Loucy (cell line): ENCODE measurements around the gene TMEM132A.

Experiments used
- H2AFZ ChIP-seq: fragments of 200-600 bp; sonication (generic); 2 replicates; pipeline ENCODE4 v1.6.0; 2016; ENCODE audit warnings: antibody characterized with exemption, mild to moderate bottlenecking, low read length, moderate library complexity
- H3F3A ChIP-seq: fragments of 200-600 bp; 2 replicates; pipeline ENCODE4 v1.6.0; 2016; ENCODE audit warnings: antibody characterized with exemption, low read depth, mild to moderate bottlenecking
- H3K27me3 ChIP-seq: fragments of 200-600 bp; sonication (generic); 2 replicates; pipeline ENCODE4 v1.6.1; 2014; ENCODE audit warnings: low read length, mild to moderate bottlenecking; ENCODE audit not compliant: insufficient read depth, poor library complexity, severe bottlenecking
- H3K36me3 ChIP-seq: fragments of 200-600 bp; sonication (generic); 2 replicates; pipeline ENCODE4 v1.6.1; 2016; ENCODE audit warnings: low read length; ENCODE audit not compliant: insufficient read depth
- H3K4me1 ChIP-seq: fragments of 200-600 bp; sonication (generic); 2 replicates; pipeline ENCODE4 v1.5.1; 2014; ENCODE audit warnings: low read length, mild to moderate bottlenecking; ENCODE audit not compliant: insufficient read depth, poor library complexity, severe bottlenecking
- H3K4me2 ChIP-seq: fragments of 200-600 bp; sonication (generic); 2 replicates; pipeline ENCODE4 v1.6.0; 2014; ENCODE audit warnings: antibody characterized with exemption, low read length, low read depth, mild to moderate bottlenecking; ENCODE audit not compliant: poor library complexity, severe bottlenecking
- H3K4me3 ChIP-seq: fragments of 200-600 bp; sonication (generic); 2 replicates; pipeline ENCODE4 v1.5.1; 2014; ENCODE audit warnings: low read length, mild to moderate bottlenecking, mixed read lengths; ENCODE audit not compliant: poor library complexity, severe bottlenecking
- H3K79me2 ChIP-seq: fragments of 200-600 bp; sonication (generic); 2 replicates; pipeline ENCODE4 v1.6.1; 2014; ENCODE audit warnings: low read length; ENCODE audit not compliant: insufficient read depth
- H3K9ac ChIP-seq: fragments of 200-600 bp; sonication (generic); 2 replicates; pipeline ENCODE4 v1.6.0; 2014; ENCODE audit warnings: mild to moderate bottlenecking, low read depth, low read length, moderate library complexity; ENCODE audit not compliant: poor library complexity, severe bottlenecking
- H3K9me2 ChIP-seq: fragments of 200-600 bp; sonication (generic); replicated peaks from 2 replicates; pipeline ENCODE4 v1.6.1; 2016; ENCODE audit warnings: low read depth, low read length, mixed read lengths
- H3K9me3 ChIP-seq: fragments of 200-600 bp; sonication (generic); 2 replicates; pipeline ENCODE4 v1.6.1; 2014; ENCODE audit warnings: mild to moderate bottlenecking, antibody characterized with exemption, low read length, low read depth; ENCODE audit not compliant: insufficient read depth
- H4K20me1 ChIP-seq: fragments of 200-600 bp; sonication (generic); 2 replicates; pipeline ENCODE4 v1.6.0; 2014; ENCODE audit warnings: antibody characterized with exemption, low read length, mild to moderate bottlenecking; ENCODE audit not compliant: insufficient read depth, poor library complexity, severe bottlenecking
- CTCF ChIP-seq: fragments of 200-600 bp; sonication (generic); conservative IDR thresholded peaks from 2 replicates; pipeline ENCODE4 v1.5.1; 2014; ENCODE audit warnings: mild to moderate bottlenecking, antibody characterized with exemption, low read length
- EZH2phosphoT487 ChIP-seq: fragments of 200-600 bp; IDR thresholded peaks from 2 replicates; pipeline ENCODE4 v1.6.1; 2018; ENCODE audit warnings: antibody characterized with exemption, mild to moderate bottlenecking, moderate library complexity, borderline replicate concordance

The TMEM132A gene

GRCh38 chr11:60897496-60897895, 26.8 kb upstream of the TMEM132A start:
- no peaks in the 10 kb centered on the region for H3K9me2 ChIP-seq
- no peaks in the 10 kb centered on the region for H3K9me3 ChIP-seq
- H3K4me2 ChIP-seq = no peak overlapping the region
- H3K9ac ChIP-seq = no peak overlapping the region
- no peak overlapping the region for H2AFZ ChIP-seq
- H3K27me3 ChIP-seq = no peaks in the 10 kb centered on the region
- no peak overlapping the region for H3K4me3 ChIP-seq
- peaks cover 89% of the 10 kb centered on the region; the same call in 1 of the 2 replicates for H3K36me3 ChIP-seq
- H3K4me1 ChIP-seq = peaks cover 9% of the 10 kb centered on the region
- peaks cover 14% of the 10 kb centered on the region for H4K20me1 ChIP-seq
- peaks cover 4% of the 10 kb centered on the region; the same call in 1 of the 2 replicates for H3F3A ChIP-seq
- peaks cover 15% of the 10 kb centered on the region; the same call in 1 of the 2 replicates for H3K79me2 ChIP-seq
- no peak for TF ChIP-seq EZH2phosphoT487
- TF ChIP-seq CTCF = no peak

GRCh38 chr11:60899046-60899936, 25.0 kb upstream of the TMEM132A start:
- H3K27me3 ChIP-seq = no peaks in the 10 kb centered on the region
- no peak overlapping the region for H3K4me2 ChIP-seq
- H3F3A ChIP-seq = peaks cover 4% of the 10 kb centered on the region; the same call in 1 of the 2 replicates
- H3K79me2 ChIP-seq = peaks cover 33% of the 10 kb centered on the region
- H3K9me3 ChIP-seq = no peaks in the 10 kb centered on the region
- no peak overlapping the region for H3K4me3 ChIP-seq
- H3K4me1 ChIP-seq = peaks cover 21% of the 10 kb centered on the region
- TF ChIP-seq CTCF (peak; percentile 99), EZH2phosphoT487 (no peak)
- H4K20me1 ChIP-seq = peaks cover 26% of the 10 kb centered on the region
- H3K9me2 ChIP-seq = no peaks in the 10 kb centered on the region
- no peak overlapping the region for H2AFZ ChIP-seq
- peaks cover 89% of the 10 kb centered on the region; the same call in 1 of the 2 replicates for H3K36me3 ChIP-seq
- H3K9ac ChIP-seq = no peak overlapping the region

- H3K9me2 ChIP-seq = no peaks in the 10 kb centered on the region
- no peak overlapping the region for H3K4me2 ChIP-seq
- H3K9me3 ChIP-seq = no peaks in the 10 kb centered on the region
- H3F3A ChIP-seq = peaks cover 4% of the 10 kb centered on the region; the same call in 1 of the 2 replicates
- H3K36me3 ChIP-seq = peaks cover 83% of the 10 kb centered on the region; the same call in 1 of the 2 replicates
- peaks cover 26% of the 10 kb centered on the region for H3K4me1 ChIP-seq
- no peak for TF ChIP-seq EZH2phosphoT487
- no peak for TF ChIP-seq CTCF
- H3K9ac ChIP-seq = no peak overlapping the region
- H3K4me3 ChIP-seq = no peak overlapping the region
- H2AFZ ChIP-seq = no peak overlapping the region
- H3K27me3 ChIP-seq = no peaks in the 10 kb centered on the region
- H4K20me1 ChIP-seq = peaks cover 33% of the 10 kb centered on the region
- peaks cover 40% of the 10 kb centered on the region for H3K79me2 ChIP-seq
Observed at GRCh38 chr11:60899977-60900376, 24.3 kb upstream of the TMEM132A start.
